Measurements from ENCODE around the gene ZNF414.

DNA sequence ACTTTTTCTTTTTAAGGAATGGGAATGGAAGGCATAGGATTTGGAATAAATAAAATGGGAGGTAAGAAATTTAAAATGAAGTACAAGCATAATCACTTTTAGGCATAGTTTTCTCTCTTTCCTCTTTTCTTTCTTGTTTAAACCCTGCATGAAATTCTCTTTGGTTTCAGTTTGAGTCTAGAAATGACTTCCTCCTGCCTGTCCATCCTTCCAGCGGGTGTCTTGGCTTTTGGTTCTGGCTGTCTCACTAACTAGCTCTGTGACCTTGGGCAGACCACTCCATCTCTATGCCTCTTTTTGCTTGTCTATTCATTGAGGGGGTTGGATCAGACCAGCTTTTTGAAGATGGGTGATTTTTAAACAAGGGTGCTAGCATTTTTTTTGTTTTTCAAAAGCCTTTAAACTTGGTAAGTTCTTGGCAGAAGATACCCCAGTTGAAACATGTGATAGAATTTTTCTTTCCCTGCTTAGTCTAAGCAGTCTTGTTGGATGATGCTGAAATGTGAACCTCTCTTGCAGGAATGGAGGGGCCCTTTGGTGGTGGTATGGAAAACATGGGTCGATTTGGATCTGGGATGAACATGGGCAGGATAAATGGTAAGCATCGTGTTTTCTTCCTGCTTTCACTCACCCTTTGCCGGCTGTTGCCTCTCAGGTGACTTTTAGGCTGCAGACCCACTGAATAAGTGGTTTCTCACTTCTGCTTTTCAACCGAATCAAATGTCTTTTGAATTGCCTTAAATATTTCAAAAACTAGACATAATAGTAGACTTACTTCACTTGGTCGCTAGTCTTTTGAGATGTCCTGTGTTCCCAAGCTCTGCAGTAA is 40.1 kb downstream of the ZNF414 start:
- TF ChIP-seq, protein P1, sequence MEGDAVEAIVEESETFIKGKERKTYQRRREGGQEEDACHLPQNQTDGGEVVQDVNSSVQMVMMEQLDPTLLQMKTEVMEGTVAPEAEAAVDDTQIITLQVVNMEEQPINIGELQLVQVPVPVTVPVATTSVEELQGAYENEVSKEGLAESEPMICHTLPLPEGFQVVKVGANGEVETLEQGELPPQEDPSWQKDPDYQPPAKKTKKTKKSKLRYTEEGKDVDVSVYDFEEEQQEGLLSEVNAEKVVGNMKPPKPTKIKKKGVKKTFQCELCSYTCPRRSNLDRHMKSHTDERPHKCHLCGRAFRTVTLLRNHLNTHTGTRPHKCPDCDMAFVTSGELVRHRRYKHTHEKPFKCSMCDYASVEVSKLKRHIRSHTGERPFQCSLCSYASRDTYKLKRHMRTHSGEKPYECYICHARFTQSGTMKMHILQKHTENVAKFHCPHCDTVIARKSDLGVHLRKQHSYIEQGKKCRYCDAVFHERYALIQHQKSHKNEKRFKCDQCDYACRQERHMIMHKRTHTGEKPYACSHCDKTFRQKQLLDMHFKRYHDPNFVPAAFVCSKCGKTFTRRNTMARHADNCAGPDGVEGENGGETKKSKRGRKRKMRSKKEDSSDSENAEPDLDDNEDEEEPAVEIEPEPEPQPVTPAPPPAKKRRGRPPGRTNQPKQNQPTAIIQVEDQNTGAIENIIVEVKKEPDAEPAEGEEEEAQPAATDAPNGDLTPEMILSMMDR (IDR thresholded peaks at IDR 0.05; ENCODE audit: borderline replicate concordance, extremely low read depth, low read length, poor library complexity, severe bottlenecking), result no peak
- no peak for TF ChIP-seq EZH2 (IDR thresholded peaks at IDR 0.05; ENCODE audit: borderline replicate concordance, low read depth, low read length, severe bottlenecking)
